PC-9 (cell line): Measurements from ENCODE around the gene LRIG1. TPM values are rescaled to one million over a fixed set of nuclear protein-coding genes. Genes with fewer than 3 reads are reported as not detected.

Experiments used
- BruUV-seq: library from RNA; stranded (reverse); fragments of 400-500 nt; replicated peaks from 2 replicates; lab custom pipeline; 2021; lab: Mats Ljungman, UMichigan
- CTCF ChIA-PET: fragments of 300-600 bp; sonication (Branson Sonifier 250); formaldehyde crosslinking; loops from one replicate; lab custom pipeline; 2022; ENCODE audit warnings: antibody characterized with exemption; lab: Charles Lee
- POLR2A ChIA-PET: fragments of 300-600 bp; sonication (Branson Sonifier 250); formaldehyde crosslinking; loops from one replicate; lab custom pipeline; 2022; ENCODE audit warnings: antibody characterized with exemption; ENCODE audit not compliant: unreplicated experiment; lab: Charles Lee
- DNase-seq, 2 experiments: peaks; one replicate each; pipeline versions ENCODE4 v3.0.0 to v3.0.0-alpha.2; 2015 to 2022; ENCODE audit warnings: mixed read lengths in 1 of 2
- H2AFZ ChIP-seq: fragments of 200-600 bp; sonication (generic); 2 replicates; pipeline ENCODE4 v1.8.1; 2017; ENCODE audit warnings: antibody characterized with exemption
- H3F3A ChIP-seq: fragments of 200-600 bp; sonication (generic); 2 replicates; pipeline ENCODE4 v1.8.1; 2017; ENCODE audit warnings: antibody characterized with exemption, mild to moderate bottlenecking, low read depth; ENCODE audit not compliant: insufficient read depth
- H3K27ac ChIP-seq: fragments of 200-600 bp; sonication (generic); 2 replicates; pipeline ENCODE4 v1.6.1; 2016; ENCODE audit warnings: mixed run types
- H3K27me3 ChIP-seq: fragments of 200-600 bp; sonication (generic); 2 replicates; pipeline ENCODE4 v1.6.1; 2016; ENCODE audit warnings: low read depth, mixed run types; ENCODE audit not compliant: insufficient read depth
- H3K36me3 ChIP-seq: fragments of 200-600 bp; sonication (generic); 2 replicates; pipeline ENCODE4 v1.6.1; 2016; ENCODE audit warnings: low read depth, mixed run types
- H3K4me1 ChIP-seq: fragments of 200-600 bp; sonication (generic); replicated peaks from 2 replicates; pipeline ENCODE4 v1.6.1; 2016; ENCODE audit warnings: mixed run types; ENCODE audit not compliant: insufficient read depth
- H3K4me2 ChIP-seq: fragments of 200-600 bp; sonication (generic); 2 replicates; pipeline ENCODE4 v1.6.1; 2017; ENCODE audit warnings: mixed run types
- H3K4me3 ChIP-seq: fragments of 200-600 bp; sonication (generic); 2 replicates; pipeline ENCODE4 v1.6.1; 2016; ENCODE audit warnings: mixed run types
- H3K79me2 ChIP-seq: fragments of 200-600 bp; sonication (generic); 2 replicates; pipeline ENCODE4 v1.6.1; 2017; ENCODE audit warnings: low read depth, mixed run types
- H3K9me2 ChIP-seq: fragments of 200-600 bp; sonication (generic); 2 replicates; pipeline ENCODE4 v1.8.1; 2017; ENCODE audit warnings: mild to moderate bottlenecking; ENCODE audit not compliant: insufficient read depth
- H3K9me3 ChIP-seq: fragments of 200-600 bp; sonication (generic); 2 replicates; pipeline ENCODE4 v1.8.1; 2016; ENCODE audit warnings: low read depth; ENCODE audit not compliant: insufficient read depth
- H4K20me1 ChIP-seq: fragments of 200-600 bp; sonication (generic); 2 replicates; pipeline ENCODE4 v1.8.1; 2017; ENCODE audit not compliant: insufficient read depth
- CTCF ChIP-seq: fragments of 200-600 bp; sonication (generic); conservative IDR thresholded peaks from 2 replicates; pipeline ENCODE4 v1.6.1; 2017; ENCODE audit warnings: mixed run types, antibody characterized with exemption, mild to moderate bottlenecking, moderate library complexity
- EZH2 ChIP-seq: fragments of 200-600 bp; sonication (generic); IDR thresholded peaks from 2 replicates; pipeline ENCODE4 v1.8.0; 2017; ENCODE audit warnings: antibody characterized with exemption, low read depth
- intact Hi-C: fragments of 100-400 bp; cut with micrococcal nuclease; formaldehyde crosslinking; loops from one replicate; pipeline ENCODE4 v1.10.0; 2022; ENCODE audit not compliant: unreplicated experiment
- total RNA-seq: library from RNA; stranded (reverse); gene quantifications from 2 replicates; pipeline ENCODE4 v1.2.3, GENCODE V29; 2021

LRIG1 gene
- total RNA-seq, 1 experiment from 2014 or later: not detected

- CTCF ChIA-PET: no interaction called here
These were observed 842 bp upstream of the LRIG1 start for GRCh38 chr3:66501483-66502244.

GRCh38 chr3:66499881-66500575 lies 794 bp downstream of the LRIG1 start:
- POLR2A ChIA-PET: no interaction called here
- H3K27ac ChIP-seq: no peak overlapping the region

More at GRCh38 chr3:66501483-66502244, 842 bp upstream of the LRIG1 start:
- H3K36me3 ChIP-seq: no peaks in the 10 kb centered on the region
- no peaks in the 10 kb centered on the region for H3K4me1 ChIP-seq
- H3K27me3 ChIP-seq: no peaks in the 10 kb centered on the region
- intact Hi-C loops: no loop called here
- no peak for DNase-seq
- POLR2A ChIA-PET: no interaction called here
- H3F3A ChIP-seq: no peaks in the 10 kb centered on the region
- no peak overlapping the region for H3K27ac ChIP-seq
- no peak overlapping the region for H3K4me2 ChIP-seq
- H3K79me2 ChIP-seq: no peaks in the 10 kb centered on the region
- H3K9me3 ChIP-seq: no peaks in the 10 kb centered on the region
- H4K20me1 ChIP-seq: no peaks in the 10 kb centered on the region
- BruUV-seq: no TSS peak
- no peaks in the 10 kb centered on the region for H3K9me2 ChIP-seq
- H3K4me3 ChIP-seq: no peak overlapping the region
- H2AFZ ChIP-seq: no peak overlapping the region
- no peak for TF ChIP-seq EZH2
- no peak for TF ChIP-seq CTCF

More at GRCh38 chr3:66499881-66500575, 794 bp downstream of the LRIG1 start:
- H3K4me1 ChIP-seq: no peaks in the 10 kb centered on the region
- intact Hi-C loops: no loop called here
- H3K4me2 ChIP-seq: no peak overlapping the region
- no peak overlapping the region for H2AFZ ChIP-seq
- TF ChIP-seq EZH2 (no peak), CTCF (no peak)
- H3K9me3 ChIP-seq: no peaks in the 10 kb centered on the region
- H4K20me1 ChIP-seq: no peaks in the 10 kb centered on the region
- H3K4me3 ChIP-seq: no peak overlapping the region
- H3K36me3 ChIP-seq: no peaks in the 10 kb centered on the region
- CTCF ChIA-PET: no interaction called here
- H3K27me3 ChIP-seq: no peaks in the 10 kb centered on the region
- no peaks in the 10 kb centered on the region for H3K9me2 ChIP-seq
- no peaks in the 10 kb centered on the region for H3K79me2 ChIP-seq
- H3F3A ChIP-seq: no peaks in the 10 kb centered on the region
- no TSS peak for BruUV-seq
- DNase-seq: no peak
